Mucosa of stomach (tissue), 1 donor: ENCODE data around the gene TFR2.

ENCODE experiments used
- H3K27me3 ChIP-seq: one replicate; pipeline ENCODE4 v1.7.0; 2013; ENCODE audit warnings: mild to moderate bottlenecking, low read length; ENCODE audit not compliant: control insufficient read depth, insufficient read depth
- H3K36me3 ChIP-seq: one replicate; pipeline ENCODE4 v1.7.0; 2013; ENCODE audit warnings: low read length; ENCODE audit not compliant: control insufficient read depth, insufficient read depth
- H3K4me1 ChIP-seq: one replicate; pipeline ENCODE4 v1.7.0; 2013; ENCODE audit warnings: mild to moderate bottlenecking, low read length; ENCODE audit not compliant: control insufficient read depth, insufficient read depth
- H3K4me3 ChIP-seq: one replicate; pipeline ENCODE4 v1.7.0; 2013; ENCODE audit warnings: low read length
- H3K9ac ChIP-seq: one replicate; pipeline ENCODE4 v1.7.0; 2013; ENCODE audit warnings: mild to moderate bottlenecking, low read length, moderate library complexity
- H3K9me3 ChIP-seq: one replicate; pipeline ENCODE4 v1.7.0; 2013; ENCODE audit warnings: mild to moderate bottlenecking, low read length, moderate library complexity; ENCODE audit not compliant: control insufficient read depth
- donor health status: Pancreatic carcinoma.

TFR2 gene

GRCh38 chr7:100641463-100641859 is at the start of gene TFR2:
Gene TFR2, minus strand, starts transcription at chr7:100641552. Its CDS starts 43 bp downstream, at chr7:100641509.
- H3K36me3 ChIP-seq: no peaks in the 10 kb centered on the region
- H3K27me3 ChIP-seq: peaks cover 4% of the 10 kb centered on the region
- peaks cover 13% of the 10 kb centered on the region for H3K4me1 ChIP-seq
- H3K9ac ChIP-seq: no peak within 1 kb of the TSS
- no peaks in the 10 kb centered on the region for H3K9me3 ChIP-seq
- H3K4me3 ChIP-seq: no peak within 1 kb of the TSS

GRCh38 chr7:100689230-100690135 is 48.1 kb upstream of the TFR2 start:
- no peaks in the 10 kb centered on the region for H3K9me3 ChIP-seq
- peaks cover 16% of the 10 kb centered on the region for H3K4me1 ChIP-seq
- H3K36me3 ChIP-seq: peaks cover 5% of the 10 kb centered on the region
- no peak overlapping the region for H3K4me3 ChIP-seq
- no peak overlapping the region for H3K9ac ChIP-seq
- H3K27me3 ChIP-seq: no peaks in the 10 kb centered on the region

GRCh38 chr7:100688326-100688860 is 47.0 kb upstream of the TFR2 start:
- peaks cover 16% of the 10 kb centered on the region for H3K4me1 ChIP-seq
- peaks cover 9% of the 10 kb centered on the region for H3K36me3 ChIP-seq
- no peaks in the 10 kb centered on the region for H3K27me3 ChIP-seq
- no peak overlapping the region for H3K9ac ChIP-seq
- no peaks in the 10 kb centered on the region for H3K9me3 ChIP-seq
- H3K4me3 ChIP-seq: no peak overlapping the region

GRCh38 chr7:100687751-100688300 is 46.5 kb upstream of the TFR2 start:
- no peaks in the 10 kb centered on the region for H3K9me3 ChIP-seq
- no peaks in the 10 kb centered on the region for H3K27me3 ChIP-seq
- H3K4me1 ChIP-seq: peaks cover 11% of the 10 kb centered on the region
- no peak overlapping the region for H3K9ac ChIP-seq
- H3K4me3 ChIP-seq: no peak overlapping the region
- peaks cover 13% of the 10 kb centered on the region for H3K36me3 ChIP-seq

- Histone ChIP-seq H3K4me3 (no peak overlapping the region), H3K27me3 (no peaks in the 10 kb centered on the region), H3K9me3 (no peaks in the 10 kb centered on the region), H3K36me3 (peaks cover 13% of the 10 kb centered on the region), H3K4me1 (peaks cover 5% of the 10 kb centered on the region), H3K9ac (no peak overlapping the region)
These were observed 45.9 kb upstream of the TFR2 start for GRCh38 chr7:100687261-100687660.

GRCh38 chr7:100686822-100687211 is 45.5 kb upstream of the TFR2 start:
- Histone ChIP-seq H3K4me3 (no peak overlapping the region), H3K36me3 (peaks cover 13% of the 10 kb centered on the region), H3K4me1 (peaks cover under 1% of the 10 kb centered on the region), H3K9ac (no peak overlapping the region), H3K9me3 (no peaks in the 10 kb centered on the region), H3K27me3 (no peaks in the 10 kb centered on the region)

GRCh38 chr7:100686201-100686821 is 45.0 kb upstream of the TFR2 start:
- no peak overlapping the region for H3K4me3 ChIP-seq
- no peak overlapping the region for H3K9ac ChIP-seq
- H3K4me1 ChIP-seq: no peaks in the 10 kb centered on the region
- no peaks in the 10 kb centered on the region for H3K9me3 ChIP-seq
- H3K36me3 ChIP-seq: peaks cover 13% of the 10 kb centered on the region
- no peaks in the 10 kb centered on the region for H3K27me3 ChIP-seq

GRCh38 chr7:100685631-100686145 is 44.3 kb upstream of the TFR2 start:
- no peak overlapping the region for H3K9ac ChIP-seq
- no peaks in the 10 kb centered on the region for H3K9me3 ChIP-seq
- no peaks in the 10 kb centered on the region for H3K27me3 ChIP-seq
- no peaks in the 10 kb centered on the region for H3K4me1 ChIP-seq
- peaks cover 13% of the 10 kb centered on the region for H3K36me3 ChIP-seq
- H3K4me3 ChIP-seq: no peak overlapping the region

GRCh38 chr7:100685049-100685605 is 43.8 kb upstream of the TFR2 start:
- Histone ChIP-seq H3K36me3 (peaks cover 13% of the 10 kb centered on the region), H3K9ac (no peak overlapping the region)

GRCh38 chr7:100684534-100685042 is 43.2 kb upstream of the TFR2 start:
- H3K4me1 ChIP-seq: peaks cover 4% of the 10 kb centered on the region
- peaks cover 13% of the 10 kb centered on the region for H3K36me3 ChIP-seq
- no peak overlapping the region for H3K4me3 ChIP-seq
- no peaks in the 10 kb centered on the region for H3K9me3 ChIP-seq
- H3K9ac ChIP-seq: no peak overlapping the region
- H3K27me3 ChIP-seq: no peaks in the 10 kb centered on the region

More at GRCh38 chr7:100685049-100685605, 43.8 kb upstream of the TFR2 start:
- Histone ChIP-seq H3K4me1 (no peaks in the 10 kb centered on the region), H3K27me3 (no peaks in the 10 kb centered on the region), H3K9me3 (no peaks in the 10 kb centered on the region), H3K4me3 (no peak overlapping the region)

- Histone ChIP-seq H3K36me3 (peaks cover 18% of the 10 kb centered on the region), H3K9me3 (no peaks in the 10 kb centered on the region), H3K4me3 (no peak overlapping the region), H3K27me3 (no peaks in the 10 kb centered on the region), H3K4me1 (peaks cover 5% of the 10 kb centered on the region), H3K9ac (no peak overlapping the region)
These were observed 42.5 kb upstream of the TFR2 start for GRCh38 chr7:100683659-100684533.
